Left ventricle myocardium inferior (tissue), 1 donor: ENCODE data around the gene ABCG5. TPM values are rescaled to one million over a fixed set of nuclear protein-coding genes. Genes with fewer than 3 reads are reported as not detected.

Experiments used
- DNase-seq: peaks from one replicate; pipeline ENCODE4 v3.0.0-alpha.2; 2020
- H3K27ac ChIP-seq: fragments of 200-600 bp; replicated peaks from 2 replicates; pipeline ENCODE4 v1.8.0; 2021
- H3K27me3 ChIP-seq: fragments of 200-600 bp; 2 replicates; pipeline ENCODE4 v1.8.0; 2021; ENCODE audit warnings: low read depth
- H3K36me3 ChIP-seq: fragments of 200-600 bp; 2 replicates; pipeline ENCODE4 v1.8.0; 2021
- H3K4me1 ChIP-seq: fragments of 200-600 bp; 2 replicates; pipeline ENCODE4 v1.8.0; 2021
- H3K4me3 ChIP-seq: fragments of 200-600 bp; 2 replicates; pipeline ENCODE4 v1.8.0; 2021; ENCODE audit warnings: mild to moderate bottlenecking, moderate library complexity
- H3K9me3 ChIP-seq: fragments of 200-600 bp; replicated peaks from 2 replicates; pipeline ENCODE4 v1.8.0; 2021
- intact Hi-C: fragments of 100-400 bp; cut with micrococcal nuclease; formaldehyde crosslinking; loops from one replicate; pipeline ENCODE4 v1.11.0; 2022
- total RNA-seq: library from RNA; stranded (reverse); fragmentation: NEBNext Ultra II Directional; extraction: Animal tissue kit (Norgen Biotek cat#: 25700); gene quantifications from one replicate; pipeline ENCODE4 v1.2.1, GENCODE V29; 2021
- TF ChIP-seq, protein P1 (sequence below): fragments of 200-600 bp; IDR thresholded peaks from 2 replicates; pipeline ENCODE4 v1.8.0; 2021; ENCODE audit warnings: antibody characterized with exemption, mild to moderate bottlenecking, borderline replicate concordance
- donor health status: DM: no; HTN: yes; CAD: no; lungs with severe emphysema.

ABCG5 gene
- total RNA-seq, 1 donor from 2014 or later, result not detected

DNA sequence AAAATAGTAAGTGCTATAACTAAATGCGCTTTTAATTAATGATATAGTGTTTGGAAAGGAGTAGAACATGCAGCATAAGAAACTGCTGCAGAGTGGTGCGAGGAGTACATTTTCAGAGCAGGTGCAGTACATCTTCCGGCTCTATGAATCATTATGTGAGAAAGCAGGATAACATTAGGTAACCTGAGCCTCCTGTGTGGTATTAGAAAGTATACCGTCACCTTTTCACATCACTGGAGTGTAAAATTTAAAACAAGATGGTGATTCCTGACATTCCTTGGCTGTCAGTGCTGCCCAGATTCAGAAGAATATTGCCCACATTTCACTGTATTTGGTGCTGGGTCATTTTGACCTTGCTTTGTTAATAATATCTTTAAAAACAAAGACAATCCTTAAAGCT lies 72.6 kb downstream of the ABCG5 start:
- H3K9me3 ChIP-seq, result no peaks in the 10 kb centered on the region
- no peaks in the 10 kb centered on the region for H3K27me3 ChIP-seq
- no peak for DNase-seq
- no peak overlapping the region for H3K27ac ChIP-seq
- H3K4me1 ChIP-seq, result no peaks in the 10 kb centered on the region
- H3K36me3 ChIP-seq, result no peaks in the 10 kb centered on the region
- no peak overlapping the region for H3K4me3 ChIP-seq
- TF ChIP-seq, protein P1, sequence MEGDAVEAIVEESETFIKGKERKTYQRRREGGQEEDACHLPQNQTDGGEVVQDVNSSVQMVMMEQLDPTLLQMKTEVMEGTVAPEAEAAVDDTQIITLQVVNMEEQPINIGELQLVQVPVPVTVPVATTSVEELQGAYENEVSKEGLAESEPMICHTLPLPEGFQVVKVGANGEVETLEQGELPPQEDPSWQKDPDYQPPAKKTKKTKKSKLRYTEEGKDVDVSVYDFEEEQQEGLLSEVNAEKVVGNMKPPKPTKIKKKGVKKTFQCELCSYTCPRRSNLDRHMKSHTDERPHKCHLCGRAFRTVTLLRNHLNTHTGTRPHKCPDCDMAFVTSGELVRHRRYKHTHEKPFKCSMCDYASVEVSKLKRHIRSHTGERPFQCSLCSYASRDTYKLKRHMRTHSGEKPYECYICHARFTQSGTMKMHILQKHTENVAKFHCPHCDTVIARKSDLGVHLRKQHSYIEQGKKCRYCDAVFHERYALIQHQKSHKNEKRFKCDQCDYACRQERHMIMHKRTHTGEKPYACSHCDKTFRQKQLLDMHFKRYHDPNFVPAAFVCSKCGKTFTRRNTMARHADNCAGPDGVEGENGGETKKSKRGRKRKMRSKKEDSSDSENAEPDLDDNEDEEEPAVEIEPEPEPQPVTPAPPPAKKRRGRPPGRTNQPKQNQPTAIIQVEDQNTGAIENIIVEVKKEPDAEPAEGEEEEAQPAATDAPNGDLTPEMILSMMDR, result no peak
- intact Hi-C loops, result no loop called here

- Histone ChIP-seq H3K36me3 (no peaks in the 10 kb centered on the region), H3K27ac (no peak overlapping the region), H3K4me1 (peaks cover 4% of the 10 kb centered on the region), H3K9me3 (no peaks in the 10 kb centered on the region), H3K4me3 (no peak overlapping the region), H3K27me3 (no peaks in the 10 kb centered on the region)
- TF ChIP-seq, protein P1, result no peak
- DNase-seq, result no peak
- intact Hi-C loops, result no loop called here
These were observed 74.4 kb downstream of the ABCG5 start for GRCh38 chr2:43764086-43764705.

GRCh38 chr2:43763091-43763490 lies 75.5 kb downstream of the ABCG5 start:
- H3K36me3 ChIP-seq, result no peaks in the 10 kb centered on the region
- no peak overlapping the region for H3K27ac ChIP-seq
- H3K4me3 ChIP-seq, result no peak overlapping the region
- H3K9me3 ChIP-seq, result no peaks in the 10 kb centered on the region
- DNase-seq, result no peak
- peaks cover 12% of the 10 kb centered on the region for H3K4me1 ChIP-seq
- intact Hi-C loops, result no loop called here
- TF ChIP-seq, protein P1, result no peak
- no peaks in the 10 kb centered on the region for H3K27me3 ChIP-seq

Other genes with a start within 250 kb of the ABCG5 start
- gene THADA, start 242.8 kb downstream of the ABCG5 start, total RNA-seq, result 15.4 TPM
- gene PLEKHH2, start 201.6 kb downstream of the ABCG5 start, total RNA-seq, result 1.3 TPM
- gene C1GALT1C1L, start 162.4 kb downstream of the ABCG5 start, total RNA-seq, result 1.2 TPM
- gene DYNC2LI1, start 64.8 kb downstream of the ABCG5 start, total RNA-seq, result 8.1 TPM
- gene ABCG8, start 132 bp upstream of the ABCG5 start, total RNA-seq, result not detected
- gene LRPPRC, start 157.2 kb upstream of the ABCG5 start, total RNA-seq, result 85.8 TPM